ENCODE results near the gene SRI. TPM values are rescaled to one million over a fixed set of nuclear protein-coding genes. Genes with fewer than 3 reads are reported as not detected.

SRI gene
- polyA plus RNA-seq, 1 of the 3 experiments (the other 2 are of a cell fraction): 197 TPM

- Histone ChIP-seq H4K20me1 (ENCODE audit: insufficient read depth) (no peaks in the 10 kb centered on the region), H3K27ac (ENCODE audit: low read depth in 2 of 2, low read length in 1 of 2) (no peak overlapping the region), H3F3A (replicated peaks; ENCODE audit: insufficient read depth) (peaks cover 6% of the 10 kb centered on the region), H3K9me2 (no peaks in the 10 kb centered on the region), H3K79me2 (ENCODE audit: insufficient read depth) (no peaks in the 10 kb centered on the region), H3K4me1 (ENCODE audit: control insufficient read depth in 1 of 2, insufficient read depth in 2 of 2, low read depth in 1 of 2, low read length in 1 of 2) (peaks cover 0 to 10% of the 10 kb centered on the region in 2 experiments; a peak in 2 of 4 replicates), H3K36me3 (replicated peaks in 1 of 2; ENCODE audit: control insufficient read depth in 1 of 2, insufficient read depth in 2 of 2, low read length in 1 of 2) (peaks cover 55 to 79% of the 10 kb centered on the region in 2 experiments), H3K4me3 (ENCODE audit: low read depth in 2 of 2, low read length in 1 of 2) (no peak overlapping the region), H3K27me3 (ENCODE audit: insufficient read depth) (no peaks in the 10 kb centered on the region), H3K9ac (no peak overlapping the region), H3K9me3 (no peaks in the 10 kb centered on the region), H3K4me2 (no peak overlapping the region), H2AFZ (ENCODE audit: low read depth) (no peak overlapping the region)
- ChIA-PET POLR2A (no interaction called here), CTCF (interaction anchor here (1.2 to 2.7 kb wide), 3 partner anchors 10 to 33 kb away, joined by 4 to 12 read pairs (median 7); no protein-coding TSS in a partner anchor)
- whole genome bisulfite sequencing (ENCODE audit: low lambda C conversion rate): 92% methylated on average over 5 of the region's 5 CpGs
- no peak for DNase-seq
- TF ChIP-seq SMC3 (IDR thresholded peaks at IDR 0.05; ENCODE audit: low read depth, low read length) (no peak), NRF1 (IDR thresholded peaks at IDR 0.05; ENCODE audit: low read depth, low read length) (no peak), IRF3 (IDR thresholded peaks at IDR 0.05; ENCODE audit: low read depth, low read length) (no peak), GABPA (IDR thresholded peaks at IDR 0.05; ENCODE audit: low read depth) (no peak), RXRA (IDR thresholded peaks at IDR 0.05; ENCODE audit: borderline replicate concordance, low read depth) (no peak), RAD21 (IDR thresholded peaks at IDR 0.05; ENCODE audit: low read length) (no peak), SIN3A (IDR thresholded peaks at IDR 0.05; ENCODE audit: borderline replicate concordance, low read depth, low read length) (no peak), NFIC (IDR thresholded peaks at IDR 0.05; ENCODE audit: borderline replicate concordance) (no peak), MEF2A (IDR thresholded peaks at IDR 0.05; ENCODE audit: borderline replicate concordance, low read depth) (no peak), EZH2phosphoT487 (IDR thresholded peaks at IDR 0.05; ENCODE audit: borderline replicate concordance, low read depth) (no peak)
- TF ChIP-seq, protein P1, sequence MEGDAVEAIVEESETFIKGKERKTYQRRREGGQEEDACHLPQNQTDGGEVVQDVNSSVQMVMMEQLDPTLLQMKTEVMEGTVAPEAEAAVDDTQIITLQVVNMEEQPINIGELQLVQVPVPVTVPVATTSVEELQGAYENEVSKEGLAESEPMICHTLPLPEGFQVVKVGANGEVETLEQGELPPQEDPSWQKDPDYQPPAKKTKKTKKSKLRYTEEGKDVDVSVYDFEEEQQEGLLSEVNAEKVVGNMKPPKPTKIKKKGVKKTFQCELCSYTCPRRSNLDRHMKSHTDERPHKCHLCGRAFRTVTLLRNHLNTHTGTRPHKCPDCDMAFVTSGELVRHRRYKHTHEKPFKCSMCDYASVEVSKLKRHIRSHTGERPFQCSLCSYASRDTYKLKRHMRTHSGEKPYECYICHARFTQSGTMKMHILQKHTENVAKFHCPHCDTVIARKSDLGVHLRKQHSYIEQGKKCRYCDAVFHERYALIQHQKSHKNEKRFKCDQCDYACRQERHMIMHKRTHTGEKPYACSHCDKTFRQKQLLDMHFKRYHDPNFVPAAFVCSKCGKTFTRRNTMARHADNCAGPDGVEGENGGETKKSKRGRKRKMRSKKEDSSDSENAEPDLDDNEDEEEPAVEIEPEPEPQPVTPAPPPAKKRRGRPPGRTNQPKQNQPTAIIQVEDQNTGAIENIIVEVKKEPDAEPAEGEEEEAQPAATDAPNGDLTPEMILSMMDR (IDR thresholded peaks at IDR 0.05): no peak
- TF ChIP-seq, protein P2, sequence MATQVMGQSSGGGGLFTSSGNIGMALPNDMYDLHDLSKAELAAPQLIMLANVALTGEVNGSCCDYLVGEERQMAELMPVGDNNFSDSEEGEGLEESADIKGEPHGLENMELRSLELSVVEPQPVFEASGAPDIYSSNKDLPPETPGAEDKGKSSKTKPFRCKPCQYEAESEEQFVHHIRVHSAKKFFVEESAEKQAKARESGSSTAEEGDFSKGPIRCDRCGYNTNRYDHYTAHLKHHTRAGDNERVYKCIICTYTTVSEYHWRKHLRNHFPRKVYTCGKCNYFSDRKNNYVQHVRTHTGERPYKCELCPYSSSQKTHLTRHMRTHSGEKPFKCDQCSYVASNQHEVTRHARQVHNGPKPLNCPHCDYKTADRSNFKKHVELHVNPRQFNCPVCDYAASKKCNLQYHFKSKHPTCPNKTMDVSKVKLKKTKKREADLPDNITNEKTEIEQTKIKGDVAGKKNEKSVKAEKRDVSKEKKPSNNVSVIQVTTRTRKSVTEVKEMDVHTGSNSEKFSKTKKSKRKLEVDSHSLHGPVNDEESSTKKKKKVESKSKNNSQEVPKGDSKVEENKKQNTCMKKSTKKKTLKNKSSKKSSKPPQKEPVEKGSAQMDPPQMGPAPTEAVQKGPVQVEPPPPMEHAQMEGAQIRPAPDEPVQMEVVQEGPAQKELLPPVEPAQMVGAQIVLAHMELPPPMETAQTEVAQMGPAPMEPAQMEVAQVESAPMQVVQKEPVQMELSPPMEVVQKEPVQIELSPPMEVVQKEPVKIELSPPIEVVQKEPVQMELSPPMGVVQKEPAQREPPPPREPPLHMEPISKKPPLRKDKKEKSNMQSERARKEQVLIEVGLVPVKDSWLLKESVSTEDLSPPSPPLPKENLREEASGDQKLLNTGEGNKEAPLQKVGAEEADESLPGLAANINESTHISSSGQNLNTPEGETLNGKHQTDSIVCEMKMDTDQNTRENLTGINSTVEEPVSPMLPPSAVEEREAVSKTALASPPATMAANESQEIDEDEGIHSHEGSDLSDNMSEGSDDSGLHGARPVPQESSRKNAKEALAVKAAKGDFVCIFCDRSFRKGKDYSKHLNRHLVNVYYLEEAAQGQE (IDR thresholded peaks at IDR 0.05; ENCODE audit: low read depth, low read length): no peak
These were observed 17.6 kb downstream of the SRI start for GRCh38 chr7:88202278-88202677.

All from SK-N-SH (cell line).